Heart left ventricle (tissue), 13 donors: ENCODE results near the gene NFAT5.

Experiments used
- POLR2A ChIP-seq, 2 donors: fragments of 450-650 bp; IDR thresholded peaks; one replicate each; pipeline ENCODE4 v1.6.1; 2017; ENCODE audit warnings: antibody characterized with exemption in 2 of 2, mild to moderate bottlenecking in 2 of 2, moderate library complexity in 2 of 2
- TF ChIP-seq, protein P1 (sequence below), 12 donors: fragments of 200-600 bp; sonication (generic) in 4 of 12; IDR thresholded peaks; one replicate each; pipeline versions ENCODE4 v1.5.0 to v1.8.0; 2018 to 2022; ENCODE audit warnings: antibody characterized with exemption in 12 of 12, mild to moderate bottlenecking in 5 of 12
- donor health status: ischemic (EF 13 %, LVEDD 7.1; RV severe dilation, severe dysfunction).
- donor health status: DM: no; HTN: yes; CAD: no.
- donor health status: DM: no; HTN: no; CAD: no.
- donor health status: ischemic (EF 25% LVEDD 6.9; RV normal size, moderate dysfunction).
- donor health status: ischemic (EF 25% LVEDD 5.7; RV mildly dilated, moderate dysfunction).
- donor health status: ischemic (EF 35%, LVEDD 5.7; RV mildly dilated, moderate dysfunction).
- donor health status: nonischemic (EF 11% LVEDD 7.7; RV severe dilation, severe dysfunction).
- donor health status: DM: yes; HTN: yes; CAD: no.
- donor health status: PGD.
- donor health status: ischemic (EF 29% LVEDD 5.4; RV normal size, mild dysfunction).
- donor health status: nonischemic (EF 23%, LVEDD 6.1; RV moderate dilation, normal function).

DNA sequence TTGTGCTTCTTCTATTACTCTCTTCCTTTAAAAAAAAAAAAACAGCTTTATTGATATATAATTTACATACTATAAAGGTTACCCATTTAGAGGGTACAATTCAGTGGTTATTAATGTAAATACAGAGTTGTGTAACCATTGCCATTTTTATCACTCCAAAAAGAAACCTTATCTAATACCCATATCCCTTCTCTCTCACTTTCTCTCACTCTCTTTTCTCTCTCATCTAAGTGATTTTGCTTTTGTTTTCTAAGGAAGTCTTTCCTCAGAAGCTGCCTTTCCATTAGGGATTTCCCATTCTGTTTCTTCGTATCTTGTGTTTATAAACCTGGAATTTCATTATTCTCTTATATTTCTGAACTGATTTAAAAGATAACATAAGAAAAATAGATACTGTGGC lies 55.5 kb downstream of the NFAT5 start:
- no peak for TF ChIP-seq POLR2A (IDR thresholded peaks at IDR 0.05)
- TF ChIP-seq, protein P1, sequence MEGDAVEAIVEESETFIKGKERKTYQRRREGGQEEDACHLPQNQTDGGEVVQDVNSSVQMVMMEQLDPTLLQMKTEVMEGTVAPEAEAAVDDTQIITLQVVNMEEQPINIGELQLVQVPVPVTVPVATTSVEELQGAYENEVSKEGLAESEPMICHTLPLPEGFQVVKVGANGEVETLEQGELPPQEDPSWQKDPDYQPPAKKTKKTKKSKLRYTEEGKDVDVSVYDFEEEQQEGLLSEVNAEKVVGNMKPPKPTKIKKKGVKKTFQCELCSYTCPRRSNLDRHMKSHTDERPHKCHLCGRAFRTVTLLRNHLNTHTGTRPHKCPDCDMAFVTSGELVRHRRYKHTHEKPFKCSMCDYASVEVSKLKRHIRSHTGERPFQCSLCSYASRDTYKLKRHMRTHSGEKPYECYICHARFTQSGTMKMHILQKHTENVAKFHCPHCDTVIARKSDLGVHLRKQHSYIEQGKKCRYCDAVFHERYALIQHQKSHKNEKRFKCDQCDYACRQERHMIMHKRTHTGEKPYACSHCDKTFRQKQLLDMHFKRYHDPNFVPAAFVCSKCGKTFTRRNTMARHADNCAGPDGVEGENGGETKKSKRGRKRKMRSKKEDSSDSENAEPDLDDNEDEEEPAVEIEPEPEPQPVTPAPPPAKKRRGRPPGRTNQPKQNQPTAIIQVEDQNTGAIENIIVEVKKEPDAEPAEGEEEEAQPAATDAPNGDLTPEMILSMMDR (IDR thresholded peaks at IDR 0.05) = no peak
